Choroid plexus epithelial cell (primary cell): Measurements from ENCODE around the gene KRABD2.

Experiments
- DNase-seq: peaks from one replicate; pipeline ENCODE4 v3.0.0-alpha.2; 2010; ENCODE audit warnings: low read depth
- H3K4me3 ChIP-seq: 2 replicates; pipeline ENCODE4 v1.5.1; 2011; ENCODE audit warnings: low read depth, mild to moderate bottlenecking, control low read depth, low read length, moderate library complexity
- TF ChIP-seq, protein P1 (sequence below): conservative IDR thresholded peaks from 2 replicates; pipeline ENCODE4 v1.5.1; 2011; ENCODE audit warnings: low read depth, mild to moderate bottlenecking, control low read depth, inconsistent platforms, low read length, moderate library complexity

The KRABD2 gene

DNA sequence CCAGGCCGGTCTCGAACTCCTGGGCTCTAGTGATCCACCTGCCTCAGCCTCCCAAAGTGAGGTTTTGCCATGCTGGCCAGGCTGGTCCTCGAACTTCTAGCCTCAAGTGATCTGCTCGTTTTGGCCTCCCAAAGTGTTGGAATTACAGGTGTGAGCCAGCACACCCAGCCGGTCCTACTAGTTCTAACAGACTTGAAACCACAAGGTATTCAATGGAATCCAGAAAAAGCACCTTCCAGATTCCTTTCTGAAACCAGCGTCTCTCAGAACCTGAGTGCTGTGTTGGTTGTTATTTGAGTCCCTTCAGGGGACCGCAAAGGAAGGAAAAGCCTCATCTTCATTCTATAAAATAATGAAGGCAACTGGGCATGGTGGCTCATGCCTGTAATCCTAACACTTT lies 4.1 kb downstream of the KRABD2 start:
- DNase-seq: no peak
- no peak overlapping the region for H3K4me3 ChIP-seq
- TF ChIP-seq, protein P1, sequence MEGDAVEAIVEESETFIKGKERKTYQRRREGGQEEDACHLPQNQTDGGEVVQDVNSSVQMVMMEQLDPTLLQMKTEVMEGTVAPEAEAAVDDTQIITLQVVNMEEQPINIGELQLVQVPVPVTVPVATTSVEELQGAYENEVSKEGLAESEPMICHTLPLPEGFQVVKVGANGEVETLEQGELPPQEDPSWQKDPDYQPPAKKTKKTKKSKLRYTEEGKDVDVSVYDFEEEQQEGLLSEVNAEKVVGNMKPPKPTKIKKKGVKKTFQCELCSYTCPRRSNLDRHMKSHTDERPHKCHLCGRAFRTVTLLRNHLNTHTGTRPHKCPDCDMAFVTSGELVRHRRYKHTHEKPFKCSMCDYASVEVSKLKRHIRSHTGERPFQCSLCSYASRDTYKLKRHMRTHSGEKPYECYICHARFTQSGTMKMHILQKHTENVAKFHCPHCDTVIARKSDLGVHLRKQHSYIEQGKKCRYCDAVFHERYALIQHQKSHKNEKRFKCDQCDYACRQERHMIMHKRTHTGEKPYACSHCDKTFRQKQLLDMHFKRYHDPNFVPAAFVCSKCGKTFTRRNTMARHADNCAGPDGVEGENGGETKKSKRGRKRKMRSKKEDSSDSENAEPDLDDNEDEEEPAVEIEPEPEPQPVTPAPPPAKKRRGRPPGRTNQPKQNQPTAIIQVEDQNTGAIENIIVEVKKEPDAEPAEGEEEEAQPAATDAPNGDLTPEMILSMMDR: no peak

DNA sequence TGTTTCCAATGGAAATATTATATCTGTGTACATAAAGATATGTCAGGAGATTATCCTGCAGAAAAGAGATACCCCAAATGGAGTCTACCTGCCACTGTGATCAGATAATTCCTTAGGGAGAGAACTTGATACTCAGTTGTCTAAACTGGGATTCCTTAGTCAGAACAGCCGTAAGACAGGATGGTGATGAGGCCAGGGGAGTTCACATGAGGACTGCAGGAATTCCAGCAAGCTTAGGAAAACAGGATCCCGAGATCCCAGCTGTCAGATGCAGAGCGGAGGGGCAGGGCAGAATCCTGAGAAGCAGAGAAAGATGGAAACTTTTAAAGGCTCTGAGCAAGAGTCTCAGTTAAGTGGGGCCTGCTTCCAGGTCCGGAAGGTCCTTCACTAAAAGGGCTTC lies 4.7 kb downstream of the KRABD2 start:
- DNase-seq: no peak
- TF ChIP-seq, protein P1: no peak
- no peak overlapping the region for H3K4me3 ChIP-seq

DNA sequence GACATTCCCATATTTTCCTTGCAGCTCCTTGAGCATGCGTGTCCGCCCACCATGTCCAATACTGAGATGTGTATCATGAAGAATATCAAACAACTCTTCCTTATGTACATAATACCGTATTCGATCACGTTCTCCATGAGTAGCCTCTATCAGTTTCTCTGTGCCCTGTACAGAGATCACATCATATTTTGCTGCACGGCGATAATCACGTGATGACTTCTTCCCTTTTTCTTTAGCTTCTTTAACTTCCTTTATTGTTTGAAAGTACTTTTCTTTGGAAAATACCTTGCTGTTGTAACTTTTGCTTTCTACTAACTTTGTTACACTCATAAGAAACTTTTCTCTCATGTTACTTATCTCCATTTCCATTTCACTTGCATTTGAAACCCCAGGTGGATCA lies 6.6 kb downstream of the KRABD2 start:
- TF ChIP-seq, protein P1: no peak
- no peak overlapping the region for H3K4me3 ChIP-seq
- no peak for DNase-seq

DNA sequence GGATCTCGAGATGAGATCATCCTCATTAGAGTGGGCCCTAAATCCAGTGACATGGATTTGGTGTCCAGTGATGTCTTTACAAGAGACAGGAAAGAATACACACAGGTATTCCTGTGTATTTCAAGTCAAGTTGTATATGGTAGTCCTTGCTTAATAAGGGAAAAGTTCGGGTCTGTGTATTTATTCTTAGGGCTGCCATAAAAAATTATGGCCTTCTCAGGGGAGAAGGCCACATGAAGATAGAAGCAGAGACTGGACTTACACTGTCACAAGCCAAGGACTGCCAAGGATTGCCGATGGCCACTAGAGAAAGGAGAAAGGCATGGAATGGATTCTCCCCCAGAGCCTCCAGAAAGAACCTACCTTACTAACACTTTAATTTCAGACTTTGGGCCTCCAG lies 8.3 kb downstream of the KRABD2 start:
- TF ChIP-seq, protein P1: no peak
- no peak for DNase-seq
- no peak overlapping the region for H3K4me3 ChIP-seq

DNA sequence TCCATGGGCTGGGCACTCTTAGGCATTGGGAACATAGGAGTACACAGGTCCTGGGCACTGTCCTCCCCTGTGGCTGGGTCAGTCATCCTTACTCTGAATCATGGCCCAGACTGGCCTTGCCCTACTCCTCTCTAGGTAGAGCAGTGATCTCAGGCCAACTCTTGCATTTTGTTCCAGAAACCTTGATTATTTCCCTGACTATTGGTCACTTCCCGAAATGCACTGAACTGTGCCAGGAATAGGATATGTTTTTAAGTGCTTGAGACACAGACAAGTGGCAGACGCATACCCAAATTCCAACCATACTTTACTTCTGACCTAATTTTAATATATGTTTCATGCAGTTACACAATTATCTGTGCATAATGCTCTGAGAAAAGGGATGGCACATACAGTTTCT lies 10.3 kb downstream of the KRABD2 start:
- DNase-seq: peak; percentile 75
- TF ChIP-seq, protein P1: no peak
- no peak overlapping the region for H3K4me3 ChIP-seq

DNA sequence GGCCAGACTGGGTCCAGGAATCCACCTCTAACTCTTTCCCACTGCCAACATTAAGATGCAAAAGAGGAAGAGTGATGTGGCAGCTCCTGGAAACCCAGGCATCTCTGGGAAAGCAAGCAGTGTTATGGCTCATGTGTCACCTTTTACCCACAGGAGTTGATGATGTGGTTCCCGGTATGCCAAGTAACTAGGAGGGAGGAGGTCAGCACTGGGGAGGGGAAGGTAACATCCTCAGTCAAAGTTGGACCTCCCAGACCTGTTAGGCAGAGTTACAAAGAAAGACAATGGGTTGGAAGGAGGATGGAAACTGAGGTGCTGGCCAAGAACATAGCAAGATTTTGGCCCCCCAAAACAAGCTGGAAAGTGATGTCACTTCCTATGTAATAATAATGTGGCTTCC lies 11.4 kb downstream of the KRABD2 start:
- peak; percentile 17 for DNase-seq
- no peak overlapping the region for H3K4me3 ChIP-seq
- TF ChIP-seq, protein P1: no peak

DNA sequence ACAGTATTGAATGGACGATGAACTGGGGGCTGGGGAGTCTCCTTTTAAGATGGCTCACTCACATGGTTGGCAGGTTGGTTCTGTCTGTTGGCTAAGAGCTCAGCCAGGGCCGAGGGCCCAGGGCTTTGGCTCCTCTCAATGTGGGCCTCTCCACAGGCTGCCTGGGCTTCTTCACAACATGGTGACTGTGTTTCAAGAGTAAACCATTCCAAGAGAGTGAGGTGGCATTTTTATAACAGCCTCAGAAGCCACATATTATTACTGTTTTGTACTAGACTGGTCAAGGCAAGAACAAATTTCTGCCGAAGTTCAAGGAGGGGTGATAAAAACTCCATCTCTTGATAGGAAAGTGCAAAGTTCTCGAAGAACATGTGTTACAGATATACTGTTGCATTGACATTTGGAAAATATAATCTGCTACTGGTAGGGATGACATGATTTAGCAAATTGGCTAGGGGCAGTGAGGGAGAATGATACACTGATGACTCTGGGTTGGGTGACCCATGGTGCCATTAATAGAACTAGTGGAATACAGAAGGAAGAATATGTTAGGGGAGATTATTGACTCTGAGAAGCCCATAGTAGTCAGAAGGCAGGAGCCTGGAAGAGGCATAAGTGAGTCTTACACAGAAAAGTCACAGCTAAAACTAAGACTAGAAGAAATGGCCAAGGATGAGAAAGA lies 13.7 kb downstream of the KRABD2 start:
- DNase-seq: peak; percentile 43
- no peak overlapping the region for H3K4me3 ChIP-seq
- TF ChIP-seq, protein P1: no peak
